SIG-M5 treated with dmso at 0.1 percent for 504 hours (cell line): ENCODE data around the gene FOXS1.
"Not testable (repeated sequence)": the region's sequence is repeated elsewhere in the genome, so short reads cannot be mapped to it uniquely, and the experiment has no call there.

Experiments
- DNase-seq: peaks from one replicate; lab custom pipeline; 2025; ENCODE audit not compliant: unreplicated experiment; lab: John Stamatoyannopoulos, UW

FOXS1 gene

GRCh38 chr20:31840906-31841816 is 4.2 kb downstream of the FOXS1 start:
- no peak for DNase-seq

GRCh38 chr20:31839782-31840487 is 5.5 kb downstream of the FOXS1 start:
- no peak for DNase-seq

- peak; percentile 34 for DNase-seq
Measured at GRCh38 chr20:31838646-31839292, 6.6 kb downstream of the FOXS1 start.

- no peak for DNase-seq
Measured at GRCh38 chr20:31837896-31838397, 7.5 kb downstream of the FOXS1 start.

- no peak for DNase-seq
Measured at GRCh38 chr20:31836853-31837608, 8.4 kb downstream of the FOXS1 start.

GRCh38 chr20:31835977-31836852 is 9.2 kb downstream of the FOXS1 start:
- peak; percentile 59 for DNase-seq

GRCh38 chr20:31835554-31835953 is 9.8 kb downstream of the FOXS1 start:
- DNase-seq, result no peak

GRCh38 chr20:31833931-31834521 is 11.4 kb downstream of the FOXS1 start:
- no peak for DNase-seq

- peak; percentile 14 for DNase-seq
Measured at GRCh38 chr20:31833130-31833930, 12.1 kb downstream of the FOXS1 start.

- no peak for DNase-seq
Measured at GRCh38 chr20:31831771-31832306, 13.6 kb downstream of the FOXS1 start.

GRCh38 chr20:31831211-31831610 is 14.2 kb downstream of the FOXS1 start:
- no peak for DNase-seq

- DNase-seq, result no peak
Measured at GRCh38 chr20:31830406-31830981, 14.9 kb downstream of the FOXS1 start.

GRCh38 chr20:31829731-31830130 is 15.7 kb downstream of the FOXS1 start:
- DNase-seq, result no peak

GRCh38 chr20:31828016-31828415 is 17.4 kb downstream of the FOXS1 start:
- DNase-seq, result not testable (repeated sequence)

GRCh38 chr20:31827059-31827458 is 18.3 kb downstream of the FOXS1 start:
- DNase-seq, result no peak

GRCh38 chr20:31826074-31826473 is 19.3 kb downstream of the FOXS1 start:
- no peak for DNase-seq

GRCh38 chr20:31824554-31825313 is 20.7 kb downstream of the FOXS1 start:
- DNase-seq, result no peak
